Keratinocyte (primary cell): Measurements from ENCODE around the gene ARHGEF19. TPM values are rescaled to one million over a fixed set of nuclear protein-coding genes. Genes with fewer than 3 reads are reported as not detected.

Experiments used
- DNase-seq: peaks from one replicate; pipeline ENCODE4 v3.0.0-alpha.2; 2011; ENCODE audit warnings: low read depth, missing footprints, low spot score
- FAIRE-seq: peaks from 2 replicates; lab custom pipeline; 2011; peaks lifted over from hg19 to GRCh38; lab: Jason Lieb, UNC
- H2AFZ ChIP-seq: 2 replicates; pipeline ENCODE4 v1.6.0; 2012; ENCODE audit warnings: low read length, control low read depth, inconsistent platforms; ENCODE audit not compliant: control insufficient read depth
- H3K27ac ChIP-seq: 2 replicates; pipeline ENCODE4 v1.5.1; 2011; ENCODE audit warnings: low read length; ENCODE audit not compliant: control insufficient read depth, insufficient read depth
- H3K27me3 ChIP-seq: 3 replicates; pipeline ENCODE4 v1.6.0; 2011; ENCODE audit warnings: low read length; ENCODE audit not compliant: control insufficient read depth, insufficient read depth; ENCODE audit errors: extremely low read depth
- H3K36me3 ChIP-seq, 2 experiments: 2 replicates in 1 of 2; 3 replicates in 1 of 2; pipeline ENCODE4 v1.5.1; 2011; ENCODE audit warnings: low read length in 2 of 2, mild to moderate bottlenecking in 1 of 2; ENCODE audit not compliant: control insufficient read depth in 2 of 2, insufficient read depth in 2 of 2; ENCODE audit errors: extremely low read depth in 1 of 2
- H3K4me1 ChIP-seq: 3 replicates; pipeline ENCODE4 v1.5.1; 2011; ENCODE audit warnings: low read length; ENCODE audit not compliant: control insufficient read depth, insufficient read depth; ENCODE audit errors: extremely low read depth
- H3K4me2 ChIP-seq: 3 replicates; pipeline ENCODE4 v1.6.0; 2011; ENCODE audit warnings: low read depth, low read length; ENCODE audit not compliant: control insufficient read depth, insufficient read depth; ENCODE audit errors: extremely low read depth
- H3K4me3 ChIP-seq, 3 experiments: fragments of 200-600 bp in 1 of 3; sonication (generic) in 1 of 3; 2 replicates in 2 of 3; 3 replicates in 1 of 3; pipeline ENCODE4 v1.5.1; 2011 to 2016; ENCODE audit warnings: low read length in 3 of 3, mild to moderate bottlenecking in 3 of 3, control low read depth in 2 of 3, inconsistent platforms in 1 of 3, low read depth in 1 of 3, mixed read lengths in 1 of 3, mixed run types in 1 of 3, moderate library complexity in 1 of 3; ENCODE audit not compliant: control insufficient read depth in 2 of 3, insufficient read depth in 2 of 3; ENCODE audit errors: extremely low read depth in 1 of 3
- H3K79me2 ChIP-seq: 2 replicates; pipeline ENCODE4 v1.6.0; 2012; ENCODE audit warnings: low read length; ENCODE audit not compliant: control insufficient read depth, insufficient read depth
- H3K9ac ChIP-seq: 3 replicates; pipeline ENCODE4 v1.6.0; 2011; ENCODE audit warnings: low read length; ENCODE audit not compliant: control insufficient read depth, insufficient read depth; ENCODE audit errors: extremely low read depth
- H3K9me1 ChIP-seq: 3 replicates; pipeline ENCODE4 v1.6.0; 2011; ENCODE audit warnings: low read length; ENCODE audit not compliant: control insufficient read depth, insufficient read depth; ENCODE audit errors: extremely low read depth
- H3K9me3 ChIP-seq: 2 replicates; pipeline ENCODE4 v1.5.1; 2012; ENCODE audit warnings: low read depth, low read length; ENCODE audit not compliant: control insufficient read depth
- H4K20me1 ChIP-seq: 3 replicates; pipeline ENCODE4 v1.6.0; 2011; ENCODE audit warnings: low read length; ENCODE audit not compliant: control insufficient read depth, insufficient read depth; ENCODE audit errors: extremely low read depth
- CTCF ChIP-seq, 3 experiments: IDR thresholded peaks in 1 of 3; conservative IDR thresholded peaks in 1 of 3; optimal IDR thresholded peaks in 1 of 3; 2 replicates in 2 of 3; 3 replicates in 1 of 3; pipeline versions ENCODE3 to v1.5.1; 2011; ENCODE audit warnings: low read length in 3 of 3, mild to moderate bottlenecking in 3 of 3, moderate library complexity in 2 of 3, control low read depth in 1 of 3, inconsistent platforms in 1 of 3; ENCODE audit not compliant: insufficient read depth in 2 of 3; ENCODE audit errors: extremely low read depth in 1 of 3
- EZH2 ChIP-seq: IDR thresholded peaks from one replicate; pipeline ENCODE4 v1.6.1; 2012; ENCODE audit warnings: inconsistent platforms, mild to moderate bottlenecking, low read length, moderate library complexity
- dilution Hi-C: fragments of 300-500 bp; cut with MboI; formaldehyde crosslinking; loops from one replicate; pipeline ENCODE4 v1.7.0; 2020; ENCODE audit warnings: low sequenced_read_pairs; ENCODE audit not compliant: extremely low pct_ligation_motif_present
- polyA plus RNA-seq, 5 experiments: library from polyadenylated mRNA; depleted of rRNA in 3 of 5; stranded (reverse) in 3 of 5; stranded (forward) in 1 of 5; unstranded in 1 of 5; fragments of >200 nt; gene quantifications; 1 replicate in 1 of 5; 2 replicates in 3 of 5; 3 replicates in 1 of 5; pipeline versions ENCODE4 v1.2.1 to v1.2.3, GENCODE V29; 2011 to 2012; ENCODE audit warnings: missing spikeins in 2 of 5, low read depth in 1 of 5, low replicate concordance in 1 of 5

ARHGEF19 gene
- polyA plus RNA-seq, 1 donor (not counting 4 experiments of a cell fraction or from before 2014, with no cell fraction given), result 5.0 TPM

- Histone ChIP-seq H3K36me3 (no peaks in the 10 kb centered on the region), H3K9me3 (no peaks in the 10 kb centered on the region), H3K9ac (no peak overlapping the region), H3K4me1 (no peaks in the 10 kb centered on the region), H3K4me3 (no peak overlapping the region), H3K79me2 (no peaks in the 10 kb centered on the region), H3K9me1 (no peaks in the 10 kb centered on the region), H3K27me3 (peaks cover 21% of the 10 kb centered on the region), H4K20me1 (no peaks in the 10 kb centered on the region), H3K4me2 (no peak overlapping the region), H3K27ac (no peak overlapping the region), H2AFZ (no peak overlapping the region)
- no peak for FAIRE-seq
- TF ChIP-seq EZH2 (no peak), CTCF (optimal IDR thresholded peaks at IDR 0.05 in 1 of 3, IDR thresholded peaks at IDR 0.05 in 1 of 3, conservative IDR thresholded peaks at IDR 0.05 in 1 of 3; ENCODE audit: extremely low read depth in 1 of 3, insufficient read depth in 2 of 3, low read length in 3 of 3) (no peak)
- dilution Hi-C loops, result no loop called here
- DNase-seq, result no peak
Measured at GRCh38 chr1:16226490-16227179, 14.2 kb upstream of the ARHGEF19 start.

GRCh38 chr1:16226129-16226489, 13.7 kb upstream of the ARHGEF19 start:
- no peaks in the 10 kb centered on the region for H3K9me3 ChIP-seq
- no peaks in the 10 kb centered on the region for H3K79me2 ChIP-seq
- DNase-seq (no peak), FAIRE-seq (no peak)
- H3K4me2 ChIP-seq, result no peak overlapping the region
- no peak overlapping the region for H2AFZ ChIP-seq
- no peak overlapping the region for H3K27ac ChIP-seq
- H3K36me3 ChIP-seq, result no peaks in the 10 kb centered on the region
- no peaks in the 10 kb centered on the region for H3K9me1 ChIP-seq
- dilution Hi-C loops, result no loop called here
- H3K27me3 ChIP-seq, result peaks cover 21% of the 10 kb centered on the region
- no peak overlapping the region for H3K9ac ChIP-seq
- TF ChIP-seq EZH2 (no peak), CTCF (optimal IDR thresholded peaks at IDR 0.05 in 1 of 3, IDR thresholded peaks at IDR 0.05 in 1 of 3, conservative IDR thresholded peaks at IDR 0.05 in 1 of 3; ENCODE audit: extremely low read depth in 1 of 3, insufficient read depth in 2 of 3, low read length in 3 of 3) (no peak)
- no peak overlapping the region for H3K4me3 ChIP-seq
- H4K20me1 ChIP-seq, result no peaks in the 10 kb centered on the region
- H3K4me1 ChIP-seq, result no peaks in the 10 kb centered on the region
